Thoracic aorta (tissue), 2 donors: ENCODE measurements around the gene MEIS3. TPM values are rescaled to one million over a fixed set of nuclear protein-coding genes. Genes with fewer than 3 reads are reported as not detected.

ENCODE experiments used
- ATAC-seq: fragments of 150-250 bp; one replicate; pipeline ENCODE4 v1.8.0; 2017; ENCODE audit warnings: low read depth; ENCODE audit not compliant: insufficient number of reproducible peaks, low FRiP score
- DNase-seq: peaks from one replicate; pipeline ENCODE4 v3.0.0-alpha.2; 2020; ENCODE audit warnings: low spot score
- H3K27ac ChIP-seq, 2 donors: fragments of 200-600 bp; sonication (generic); 1 replicate in 1 of 2; 2 replicates in 1 of 2; pipeline ENCODE4 v1.5.1; 2016; ENCODE audit warnings: mild to moderate bottlenecking in 2 of 2, moderate library complexity in 2 of 2
- H3K27me3 ChIP-seq: fragments of 200-600 bp; sonication (generic); replicated peaks from 2 replicates; pipeline ENCODE4 v1.6.0; 2016; ENCODE audit warnings: mild to moderate bottlenecking; ENCODE audit not compliant: insufficient read depth
- H3K36me3 ChIP-seq: fragments of 200-600 bp; sonication (generic); one replicate; pipeline ENCODE4 v1.5.1; 2016
- H3K4me1 ChIP-seq, 2 donors: fragments of 200-600 bp; sonication (generic); 1 replicate in 1 of 2; 2 replicates in 1 of 2; pipeline versions ENCODE4 v1.5.1 to v1.6.0; 2016; ENCODE audit warnings: low read depth in 2 of 2, mild to moderate bottlenecking in 1 of 2; ENCODE audit not compliant: control insufficient read depth in 1 of 2
- H3K4me3 ChIP-seq: fragments of 200-600 bp; sonication (generic); 2 replicates; pipeline ENCODE4 v1.5.1; 2016; ENCODE audit warnings: mild to moderate bottlenecking
- H3K9me3 ChIP-seq: fragments of 200-600 bp; sonication (generic); 2 replicates; pipeline ENCODE4 v1.5.1; 2016
- CTCF ChIP-seq: fragments of 200-600 bp; sonication (generic); IDR thresholded peaks from one replicate; pipeline ENCODE4 v1.5.1; 2019; ENCODE audit warnings: antibody characterized with exemption
- total RNA-seq, 2 donors: library from RNA; depleted of rRNA; stranded (reverse); fragments of >200 nt; gene quantifications; one replicate each; pipeline versions ENCODE4 v1.1.0 to v1.2.3, GENCODE V29; 2016

Gene MEIS3
- total RNA-seq, 2 donors from 2014 or later, result 6.4 to 11.5 TPM

GRCh38 chr19:47423203-47423882 is 4.0 kb upstream of the MEIS3 start:
- Histone ChIP-seq H3K4me3 (no peak overlapping the region), H3K27me3 (peaks cover 35% of the 10 kb centered on the region), H3K4me1 (peaks cover 0 to 6% of the 10 kb centered on the region in 2 donors), H3K36me3 (no peaks in the 10 kb centered on the region), H3K9me3 (no peaks in the 10 kb centered on the region), H3K27ac (no peak overlapping the region)
- TF ChIP-seq CTCF, result no peak
- no peak for ATAC-seq
- no peak for DNase-seq

GRCh38 chr19:47422417-47423163 is 3.3 kb upstream of the MEIS3 start:
- TF ChIP-seq CTCF, result no peak
- Histone ChIP-seq H3K27ac (no peak overlapping the region), H3K9me3 (no peaks in the 10 kb centered on the region), H3K4me1 (no peaks in the 10 kb centered on the region), H3K4me3 (no peak overlapping the region), H3K36me3 (no peaks in the 10 kb centered on the region), H3K27me3 (peaks cover 35% of the 10 kb centered on the region)
- DNase-seq (no peak), ATAC-seq (no peak)

- peaks cover 35% of the 10 kb centered on the region for H3K27me3 ChIP-seq
- H3K36me3 ChIP-seq, result no peaks in the 10 kb centered on the region
- DNase-seq (no peak), ATAC-seq (no peak)
- no peaks in the 10 kb centered on the region for H3K4me1 ChIP-seq
- H3K4me3 ChIP-seq, result no peak overlapping the region
- TF ChIP-seq CTCF, result no peak
- no peak overlapping the region for H3K27ac ChIP-seq
- H3K9me3 ChIP-seq, result no peaks in the 10 kb centered on the region
Observed at GRCh38 chr19:47421844-47422395, 2.6 kb upstream of the MEIS3 start.

- Histone ChIP-seq H3K4me1 (no peaks in the 10 kb centered on the region), H3K4me3 (no peak overlapping the region), H3K27ac (no peak overlapping the region), H3K9me3 (no peaks in the 10 kb centered on the region), H3K27me3 (peaks cover 35% of the 10 kb centered on the region), H3K36me3 (no peaks in the 10 kb centered on the region)
- DNase-seq, result no peak
- no peak for TF ChIP-seq CTCF
- ATAC-seq, result no peak
Observed at GRCh38 chr19:47421244-47421786, 2.0 kb upstream of the MEIS3 start.

- H3K9me3 ChIP-seq, result no peaks in the 10 kb centered on the region
- H3K27me3 ChIP-seq, result peaks cover 35% of the 10 kb centered on the region
- no peaks in the 10 kb centered on the region for H3K36me3 ChIP-seq
- ATAC-seq, result no peak
- H3K4me3 ChIP-seq, result no peak overlapping the region
- no peak for DNase-seq
- no peak overlapping the region for H3K27ac ChIP-seq
- TF ChIP-seq CTCF, result no peak
- no peaks in the 10 kb centered on the region for H3K4me1 ChIP-seq
Observed at GRCh38 chr19:47419789-47420188, 462 bp upstream of the MEIS3 start.
